ENCODE measurements around the gene OR2A14. TPM values are rescaled to one million over a fixed set of nuclear protein-coding genes. Genes with fewer than 3 reads are reported as not detected.

The OR2A14 gene
- total RNA-seq, 4 donors from 2014 or later = not detected

GRCh38 chr7:144132262-144132661 is 9.3 kb downstream of the OR2A14 start:
- Histone ChIP-seq H3K4me3 (no peak overlapping the region), H3K9me3 (no peaks in the 10 kb centered on the region), H3K27me3 (no peaks in the 10 kb centered on the region), H3K27ac (no peak overlapping the region), H3K36me3 (no peaks in the 10 kb centered on the region), H3K4me1 (no peaks in the 10 kb centered on the region)
- TF ChIP-seq POLR2A (IDR thresholded peaks at IDR 0.05) = no peak
- no peak for TF ChIP-seq CTCF (IDR thresholded peaks at IDR 0.05)
- no peak for DNase-seq
- 54 to 68% methylated on average over 2 to 3 of the region's 3 CpGs for WGBS, 2 donors
- intact Hi-C loops (cut with DNase I) = no loop called here

- H3K27ac ChIP-seq = no peak overlapping the region
- no peaks in the 10 kb centered on the region for H3K4me1 ChIP-seq
- no peaks in the 10 kb centered on the region for H3K9me3 ChIP-seq
- DNase-seq = no peak
- 64 to 77% methylated on average over 6 of the region's 6 CpGs for WGBS, 2 donors
- no peak overlapping the region for H3K4me3 ChIP-seq
- no peaks in the 10 kb centered on the region for H3K36me3 ChIP-seq
- TF ChIP-seq CTCF (IDR thresholded peaks at IDR 0.05) (no peak), POLR2A (IDR thresholded peaks at IDR 0.05) (no peak)
- intact Hi-C loops (cut with DNase I) = no loop called here
- H3K27me3 ChIP-seq = no peaks in the 10 kb centered on the region
These were observed 10.3 kb downstream of the OR2A14 start for GRCh38 chr7:144133307-144133706.

GRCh38 chr7:144134116-144134515 is 11.1 kb downstream of the OR2A14 start:
- H3K36me3 ChIP-seq = no peaks in the 10 kb centered on the region
- no peak overlapping the region for H3K27ac ChIP-seq
- no peak for DNase-seq
- H3K4me3 ChIP-seq = no peak overlapping the region
- no peaks in the 10 kb centered on the region for H3K9me3 ChIP-seq
- 17 to 73% methylated on average over 1 of the region's 1 CpG for WGBS, 2 donors
- H3K27me3 ChIP-seq = no peaks in the 10 kb centered on the region
- H3K4me1 ChIP-seq = no peaks in the 10 kb centered on the region
- TF ChIP-seq POLR2A (IDR thresholded peaks at IDR 0.05) = no peak
- TF ChIP-seq CTCF (IDR thresholded peaks at IDR 0.05) = no peak
- intact Hi-C loops (cut with DNase I) = no loop called here

GRCh38 chr7:144137501-144137900 is 14.5 kb downstream of the OR2A14 start:
- no peak for TF ChIP-seq POLR2A (IDR thresholded peaks at IDR 0.05)
- no peak for TF ChIP-seq CTCF (IDR thresholded peaks at IDR 0.05)
- H3K4me1 ChIP-seq = no peaks in the 10 kb centered on the region
- H3K27ac ChIP-seq = no peak overlapping the region
- WGBS, 2 donors = 64 to 69% methylated on average over 1 of the region's 1 CpG
- no peak for DNase-seq
- H3K27me3 ChIP-seq = no peaks in the 10 kb centered on the region
- no peaks in the 10 kb centered on the region for H3K36me3 ChIP-seq
- no peak overlapping the region for H3K4me3 ChIP-seq
- intact Hi-C loops (cut with DNase I) = no loop called here
- no peaks in the 10 kb centered on the region for H3K9me3 ChIP-seq

GRCh38 chr7:144142187-144142586 is 19.2 kb downstream of the OR2A14 start:
- no peaks in the 10 kb centered on the region for H3K4me1 ChIP-seq
- no peak for DNase-seq
- H3K27ac ChIP-seq = no peak overlapping the region
- no peak overlapping the region for H3K4me3 ChIP-seq
- H3K9me3 ChIP-seq = peaks cover 0 to 7% (median 3%) of the 10 kb centered on the region in 3 donors
- no peaks in the 10 kb centered on the region for H3K36me3 ChIP-seq
- 74 to 78% methylated on average over 1 to 3 of the region's 3 CpGs for WGBS, 2 donors
- intact Hi-C loops (cut with DNase I) = no loop called here
- no peak for TF ChIP-seq POLR2A (IDR thresholded peaks at IDR 0.05)
- TF ChIP-seq CTCF (IDR thresholded peaks at IDR 0.05) = no peak
- no peaks in the 10 kb centered on the region for H3K27me3 ChIP-seq
